OCI-LY7 (cell line): ENCODE data around the gene SV2C.

Experiments used
- CTCF ChIP-seq: fragments of 200-600 bp; sonication (generic); conservative IDR thresholded peaks from 2 replicates; pipeline ENCODE4 v1.5.1; 2014; ENCODE audit warnings: mild to moderate bottlenecking, antibody characterized with exemption, low read length, moderate library complexity, mixed read lengths
- EZH2phosphoT487 ChIP-seq: fragments of 200-600 bp; sonication (generic); IDR thresholded peaks from 2 replicates; pipeline ENCODE4 v1.6.1; 2018; ENCODE audit warnings: low read depth, borderline replicate concordance, mild to moderate bottlenecking, mixed run types, antibody characterized with exemption, low read length, moderate library complexity, mixed read lengths

- TF ChIP-seq CTCF (no peak), EZH2phosphoT487 (no peak)
These were observed 207.2 kb downstream of the SV2C start for GRCh38 chr5:76290321-76290757.
